A673 (cell line): ENCODE data around the gene CTNS.

ENCODE experiments used
- CTCF ChIP-seq: fragments of 300-800, 200-600 bp; sonication (generic); conservative IDR thresholded peaks from 2 replicates; pipeline ENCODE4 v1.5.1; 2017; ENCODE audit warnings: low read depth, mild to moderate bottlenecking, antibody characterized with exemption, low read length, moderate library complexity, mixed read lengths
- EZH2 ChIP-seq: fragments of 200-600 bp; sonication (generic); IDR thresholded peaks from 2 replicates; pipeline ENCODE4 v1.6.1; 2017; ENCODE audit warnings: borderline replicate concordance, low read depth, mild to moderate bottlenecking, mixed read lengths, antibody characterized with exemption, low read length; ENCODE audit not compliant: poor library complexity, severe bottlenecking

GRCh38 chr17:3589784-3590183 is 46.8 kb upstream of the CTNS start:
- TF ChIP-seq EZH2 (no peak), CTCF (no peak)
